Small intestine (tissue), 7 donors: Measurements from ENCODE around the gene SDS. TPM values are rescaled to one million over a fixed set of nuclear protein-coding genes. Genes with fewer than 3 reads are reported as not detected.

Experiments
- DNase-seq, 2 donors: peaks; one replicate each; pipeline versions ENCODE4 v3.0.0 to v3.0.0-alpha.2; 2013
- FAIRE-seq: peaks from 2 replicates; lab custom pipeline; 2012; peaks lifted over from hg19 to GRCh38; lab: Jason Lieb, UNC
- H3K27ac ChIP-seq, 3 donors: one replicate each; pipeline ENCODE4 v1.5.1; 2013; ENCODE audit warnings: low read length in 2 of 3, mild to moderate bottlenecking in 2 of 3, control low read depth in 1 of 3, inconsistent platforms in 1 of 3, low read depth in 1 of 3, moderate library complexity in 1 of 3
- H3K27me3 ChIP-seq, 3 donors: one replicate each; pipeline ENCODE4 v1.6.1; 2013; ENCODE audit warnings: low read length in 3 of 3, inconsistent platforms in 1 of 3; ENCODE audit not compliant: control insufficient read depth in 3 of 3, insufficient read depth in 3 of 3
- H3K36me3 ChIP-seq, 3 donors: one replicate each; pipeline ENCODE4 v1.6.1; 2013; ENCODE audit warnings: low read length in 3 of 3, inconsistent platforms in 1 of 3, low read depth in 1 of 3, mild to moderate bottlenecking in 1 of 3, moderate library complexity in 1 of 3; ENCODE audit not compliant: control insufficient read depth in 3 of 3, insufficient read depth in 2 of 3
- H3K4me1 ChIP-seq, 3 donors: one replicate each; pipeline ENCODE4 v1.6.1; 2013; ENCODE audit warnings: low read length in 2 of 3, inconsistent platforms in 1 of 3, low read depth in 1 of 3, mild to moderate bottlenecking in 1 of 3, moderate library complexity in 1 of 3; ENCODE audit not compliant: control insufficient read depth in 3 of 3, insufficient read depth in 2 of 3
- H3K4me3 ChIP-seq, 3 donors: one replicate each; pipeline ENCODE4 v1.5.1; 2013; ENCODE audit warnings: low read length in 3 of 3, control low read depth in 1 of 3, inconsistent platforms in 1 of 3, low read depth in 1 of 3, mild to moderate bottlenecking in 1 of 3, moderate library complexity in 1 of 3
- H3K9me3 ChIP-seq, 2 donors: one replicate each; pipeline ENCODE4 v1.6.1; 2013; ENCODE audit warnings: low read depth in 1 of 2, low read length in 1 of 2; ENCODE audit not compliant: control insufficient read depth in 2 of 2, insufficient read depth in 1 of 2
- WGBS, 3 donors: extraction: QIAGEN DNeasy Blood & Tissue Kit; methylation state at CpG; one replicate each; pipeline ENCODE4 v1.1.7; 2013; 5-methylcytosine and 5-hydroxymethylcytosine counted together
- polyA plus RNA-seq, 4 donors: library from polyadenylated mRNA; stranded (reverse) in 3 of 4; unstranded in 1 of 4; fragments of 200-250 nt in 3 of 4; fragments of 120-200 nt in 1 of 4; gene quantifications; one replicate each; pipeline versions ENCODE4 v1.2.1 to v1.2.3, GENCODE V29; 2013
- donor health status: healthy with polysubstance abuse.
- donor health status: control.
- donor health status: control.
- donor health status: Bipolar disorder and iron deficiency.
- donor health status: healthy.

SDS gene
- polyA plus RNA-seq, 4 donors: 0.46 to 3.8 (median 1.3) TPM; not detected in 1

DNA sequence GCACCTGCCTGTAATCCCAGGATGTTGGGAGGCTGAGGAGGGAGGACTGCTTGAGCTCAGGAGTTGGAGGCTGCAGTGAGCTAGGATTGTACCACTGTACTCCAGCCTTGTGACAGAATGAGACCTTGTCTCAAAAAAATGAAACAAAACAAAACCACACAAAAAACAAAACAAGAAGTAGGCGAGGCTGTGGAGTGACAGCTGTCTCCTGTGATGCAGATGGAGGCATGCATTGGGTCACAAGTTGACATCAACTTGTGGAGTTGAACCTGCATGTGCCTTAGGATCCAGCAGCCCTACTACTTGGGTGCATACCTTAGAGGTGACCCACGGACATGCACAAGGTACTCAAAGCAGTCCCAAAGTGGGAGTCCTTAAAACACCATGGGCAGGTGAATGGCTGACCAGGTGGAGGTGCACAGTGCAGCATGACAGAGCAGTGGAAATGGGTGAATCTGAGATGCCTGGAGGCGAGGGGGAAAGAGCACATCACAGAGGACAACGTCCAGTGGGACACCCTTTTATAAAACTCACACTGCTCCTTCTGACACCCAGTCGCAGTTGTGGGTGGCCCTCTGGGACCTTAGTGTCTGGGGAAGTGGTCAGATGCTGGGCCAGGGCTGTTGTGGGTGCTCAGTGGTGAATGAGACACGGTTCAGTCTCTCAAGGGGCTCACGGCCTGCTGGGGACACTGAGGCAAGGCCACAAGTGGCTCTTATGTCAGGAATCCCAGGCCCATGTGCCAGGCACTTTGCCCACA lies 32.6 kb downstream of the SDS start:
- DNase-seq (no peak), FAIRE-seq (no peak)
- no peak overlapping the region for H3K27ac ChIP-seq
- H3K4me1 ChIP-seq: no peaks in the 10 kb centered on the region
- H3K36me3 ChIP-seq: peaks cover 2 to 50% (median 2%) of the 10 kb centered on the region in 3 donors
- 71 to 79% (median 76%) methylated on average over 7 of the region's 7 CpGs for WGBS, 3 donors
- H3K4me3 ChIP-seq: no peak overlapping the region
- H3K9me3 ChIP-seq: no peaks in the 10 kb centered on the region
- no peaks in the 10 kb centered on the region for H3K27me3 ChIP-seq

DNA sequence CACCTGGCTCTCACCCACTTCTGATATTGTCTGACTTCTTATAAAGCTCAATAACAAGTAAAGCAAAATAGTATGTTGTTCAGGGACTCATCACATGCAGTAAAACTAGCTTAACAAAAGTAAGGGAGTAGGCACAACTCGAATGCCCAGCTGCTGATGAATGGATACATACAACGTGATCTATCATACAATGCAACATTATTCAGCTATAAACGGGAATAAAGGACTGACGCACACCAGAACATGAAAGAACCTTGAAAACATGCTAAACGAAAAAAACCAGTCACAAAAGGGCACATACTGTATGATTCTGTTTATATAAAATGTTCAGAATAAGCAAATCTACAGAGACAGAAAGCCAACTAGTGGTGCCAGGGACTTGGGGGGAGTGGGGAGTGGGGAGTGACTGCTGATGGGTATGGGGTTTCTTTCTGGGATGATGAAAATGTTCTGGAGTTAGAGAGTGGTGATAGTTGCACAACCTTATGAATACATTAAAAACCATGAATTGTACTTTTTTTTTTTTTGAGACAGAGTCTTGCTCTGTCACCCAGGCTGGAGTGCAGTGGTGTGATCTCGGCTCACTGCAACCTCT lies 34.2 kb downstream of the SDS start:
- Histone ChIP-seq H3K4me1 (no peaks in the 10 kb centered on the region), H3K36me3 (peaks cover under 1 to 41% (median 2%) of the 10 kb centered on the region in 3 donors), H3K9me3 (no peaks in the 10 kb centered on the region), H3K27ac (no peak overlapping the region), H3K4me3 (no peak overlapping the region), H3K27me3 (no peaks in the 10 kb centered on the region)
- FAIRE-seq (no peak), DNase-seq (no peak)
- 79 to 85% (median 81%) methylated on average over 6 of the region's 6 CpGs for WGBS, 3 donors

DNA sequence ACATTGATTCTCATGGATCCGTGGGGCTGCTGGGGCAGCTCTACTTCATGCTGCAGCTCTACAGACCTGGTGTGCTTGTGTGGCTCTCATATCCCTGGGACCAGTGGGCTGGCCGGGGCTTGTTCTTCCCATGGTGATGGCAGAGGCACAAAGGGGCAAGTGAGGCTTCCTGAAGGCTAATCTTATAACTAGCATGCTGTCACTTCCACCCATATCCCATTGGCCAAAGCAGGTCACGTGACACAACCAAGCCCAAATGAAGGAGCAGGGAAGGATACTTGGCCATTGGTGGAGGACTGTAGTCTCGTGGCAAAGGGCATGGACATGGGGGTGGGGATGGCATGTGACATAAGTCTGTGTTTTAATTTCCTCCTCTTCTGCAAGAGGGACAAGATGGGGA lies 35.4 kb downstream of the SDS start:
- FAIRE-seq: no peak
- H3K4me3 ChIP-seq: no peak overlapping the region
- H3K27ac ChIP-seq: no peak overlapping the region
- 88 to 91% (median 91%) methylated on average over 4 of the region's 4 CpGs for WGBS, 3 donors
- no peak for DNase-seq
- H3K4me1 ChIP-seq: no peaks in the 10 kb centered on the region
- H3K27me3 ChIP-seq: no peaks in the 10 kb centered on the region
- peaks cover 0 to 36% (median 2%) of the 10 kb centered on the region in 3 donors for H3K36me3 ChIP-seq
- H3K9me3 ChIP-seq: no peaks in the 10 kb centered on the region

DNA sequence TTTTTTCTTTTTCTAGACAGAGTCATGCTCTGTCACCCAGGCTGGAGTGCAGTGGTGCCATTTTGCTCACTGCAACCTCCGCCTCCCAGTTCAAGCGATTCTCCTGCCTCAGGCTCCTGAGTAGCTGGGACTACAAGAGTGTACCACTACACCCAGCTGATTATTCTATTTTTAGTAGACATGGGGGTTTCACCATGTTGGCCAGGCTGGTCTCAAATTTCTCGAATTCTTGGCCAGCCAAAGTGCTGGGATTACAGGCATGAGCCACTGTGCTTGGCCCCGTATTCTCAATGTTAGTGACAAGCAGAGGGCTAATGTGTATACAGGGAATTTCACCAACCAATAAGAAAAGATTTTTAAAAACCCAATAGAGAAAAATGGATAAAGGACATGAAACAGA lies 36.9 kb downstream of the SDS start:
- DNase-seq (no peak), FAIRE-seq (no peak)
- H3K27ac ChIP-seq: no peak overlapping the region
- WGBS, 3 donors: 84 to 94% (median 93%) methylated on average over 4 of the region's 4 CpGs
- no peaks in the 10 kb centered on the region for H3K27me3 ChIP-seq
- no peaks in the 10 kb centered on the region for H3K9me3 ChIP-seq
- no peak overlapping the region for H3K4me3 ChIP-seq
- peaks cover 0 to 23% (median 2%) of the 10 kb centered on the region in 3 donors for H3K36me3 ChIP-seq
- no peaks in the 10 kb centered on the region for H3K4me1 ChIP-seq

DNA sequence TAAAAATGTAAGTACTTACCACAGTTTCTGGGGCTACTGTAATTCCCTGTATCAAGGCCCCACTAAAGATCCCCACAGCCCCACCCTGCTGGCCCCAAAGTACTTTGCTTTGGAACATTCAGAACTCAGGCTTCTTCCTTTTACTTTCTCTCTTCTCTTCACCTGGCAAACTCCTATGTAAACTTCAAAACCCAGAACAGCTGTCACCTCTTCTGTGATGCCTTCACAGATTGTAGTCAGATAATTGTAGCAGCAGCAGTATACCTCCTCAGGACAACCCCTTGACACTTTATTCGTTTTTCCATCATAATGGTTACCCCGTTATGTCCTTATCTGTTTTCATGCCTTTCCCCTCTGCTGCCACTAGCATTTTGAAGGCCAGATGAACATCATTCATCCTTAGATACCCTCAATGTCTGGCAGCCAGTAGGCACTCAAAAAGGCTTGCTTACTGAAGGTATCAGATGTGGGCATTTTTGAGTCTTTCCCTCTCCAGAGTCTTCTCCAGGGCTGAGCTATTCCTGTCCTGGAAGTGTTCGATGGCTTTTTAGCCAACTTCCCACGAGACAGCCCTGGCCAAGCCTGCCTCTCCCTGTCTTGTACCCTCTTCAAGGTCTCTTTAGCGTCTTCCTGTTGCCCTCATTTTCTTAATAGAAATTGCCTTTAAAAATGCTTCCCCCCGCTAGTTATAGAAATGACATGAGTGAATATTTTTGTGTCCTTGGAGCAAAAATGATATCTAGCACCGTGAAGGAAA lies 37.9 kb downstream of the SDS start:
- Histone ChIP-seq H3K27ac (no peak overlapping the region), H3K27me3 (no peaks in the 10 kb centered on the region)
- WGBS, 3 donors: 88 to 91% (median 91%) methylated on average over 7 of the region's 7 CpGs

DNA sequence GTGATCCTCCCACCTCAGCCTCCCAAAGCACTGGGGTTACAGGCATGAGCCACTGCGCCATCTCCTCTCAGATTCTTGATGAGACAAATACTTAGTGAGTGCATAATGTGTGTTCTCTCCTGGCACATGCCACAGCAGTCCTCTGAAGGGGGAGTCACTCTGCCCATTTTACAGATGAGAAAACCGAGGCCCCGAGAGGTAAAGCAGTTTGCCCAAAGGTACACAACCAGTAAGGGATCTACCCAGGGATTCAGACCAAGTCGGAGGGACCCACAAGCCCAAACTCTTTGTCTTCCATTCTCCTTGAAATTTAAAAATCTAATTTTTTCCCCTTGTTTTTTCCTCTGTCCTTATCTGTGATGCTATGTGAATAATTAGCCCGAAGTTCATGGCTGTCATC lies 39.0 kb downstream of the SDS start:
- H3K4me3 ChIP-seq: no peak overlapping the region
- no peaks in the 10 kb centered on the region for H3K9me3 ChIP-seq
- DNase-seq (no peak), FAIRE-seq (no peak)
- WGBS, 3 donors: 90 to 97% (median 90%) methylated on average over 5 of the region's 5 CpGs
- H3K27ac ChIP-seq: no peak overlapping the region
- H3K36me3 ChIP-seq: peaks cover 0 to 14% (median 2%) of the 10 kb centered on the region in 3 donors
- H3K27me3 ChIP-seq: no peaks in the 10 kb centered on the region
- no peaks in the 10 kb centered on the region for H3K4me1 ChIP-seq

More for the DNA sequence above, 37.9 kb downstream of the SDS start:
- Histone ChIP-seq H3K36me3 (peaks cover 0 to 15% (median 2%) of the 10 kb centered on the region in 3 donors), H3K4me1 (no peaks in the 10 kb centered on the region), H3K4me3 (no peak overlapping the region), H3K9me3 (no peaks in the 10 kb centered on the region)
- no peak for FAIRE-seq
- no peak for DNase-seq

DNA sequence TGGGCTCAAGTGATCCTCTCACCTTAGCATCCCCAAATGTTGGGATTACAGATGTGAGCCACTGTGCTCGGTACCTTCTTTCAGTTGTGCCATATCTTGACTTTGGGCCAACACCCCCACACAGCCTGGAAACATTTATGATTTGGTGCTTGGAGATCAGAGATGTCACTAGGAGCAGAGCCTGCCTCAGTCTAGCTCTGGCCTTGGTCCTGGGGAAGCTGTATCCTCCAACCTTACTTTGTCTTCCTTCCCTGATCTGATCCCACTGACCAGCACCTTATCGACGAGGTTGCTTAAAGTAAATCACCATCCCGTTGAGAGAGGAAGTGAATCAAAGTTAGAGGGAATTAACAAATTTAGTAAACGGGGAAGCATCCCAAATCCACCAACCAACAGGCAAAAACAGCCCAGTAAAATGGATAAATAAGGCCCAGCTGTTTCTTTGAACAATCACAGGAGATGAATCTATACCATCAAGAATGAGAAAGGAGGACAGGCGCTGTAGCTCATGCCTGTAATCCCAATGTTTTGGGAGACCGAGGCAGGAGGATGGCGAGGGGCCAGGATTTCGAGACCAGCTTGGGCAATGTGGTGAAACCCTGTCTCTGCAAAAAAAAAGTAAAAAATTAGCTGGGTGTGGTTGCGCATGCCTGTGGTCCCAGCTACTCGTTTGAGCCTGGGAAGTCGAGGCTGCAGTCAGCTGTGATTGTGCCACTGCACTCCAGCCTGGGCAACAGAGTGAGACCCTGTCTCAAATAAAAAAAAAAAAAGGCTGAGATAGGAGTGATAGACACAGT lies 41.9 kb downstream of the SDS start:
- H3K9me3 ChIP-seq: no peaks in the 10 kb centered on the region
- DNase-seq (no peak), FAIRE-seq (no peak)
- WGBS, 3 donors: 75 to 77% (median 77%) methylated on average over 12 of the region's 12 CpGs
- H3K4me1 ChIP-seq: peaks cover 0 to 4% (median 0%) of the 10 kb centered on the region in 3 donors
- H3K27ac ChIP-seq: no peak overlapping the region
- peaks cover 0 to 7% (median 0%) of the 10 kb centered on the region in 3 donors for H3K36me3 ChIP-seq
- no peaks in the 10 kb centered on the region for H3K27me3 ChIP-seq
- no peak overlapping the region for H3K4me3 ChIP-seq
